Subcutaneous adipose tissue (tissue), 4 donors: ENCODE data around the gene AGAP1. TPM values are rescaled to one million over a fixed set of nuclear protein-coding genes. Genes with fewer than 3 reads are reported as not detected.

ENCODE experiments used
- CTCF ChIP-seq: fragments of 450-650 bp; IDR thresholded peaks from one replicate; pipeline ENCODE4 v1.5.1; 2016; ENCODE audit warnings: low read depth, mild to moderate bottlenecking, control low read depth, antibody characterized with exemption, moderate library complexity
- total RNA-seq, 4 donors: library from RNA; depleted of rRNA; stranded (reverse); fragments of >200 nt; gene quantifications; one replicate each; pipeline ENCODE4 v1.1.0, GENCODE V29; 2016

The AGAP1 gene
- total RNA-seq, 4 donors from 2014 or later = 13.6 to 26.3 (median 23.6) TPM

DNA sequence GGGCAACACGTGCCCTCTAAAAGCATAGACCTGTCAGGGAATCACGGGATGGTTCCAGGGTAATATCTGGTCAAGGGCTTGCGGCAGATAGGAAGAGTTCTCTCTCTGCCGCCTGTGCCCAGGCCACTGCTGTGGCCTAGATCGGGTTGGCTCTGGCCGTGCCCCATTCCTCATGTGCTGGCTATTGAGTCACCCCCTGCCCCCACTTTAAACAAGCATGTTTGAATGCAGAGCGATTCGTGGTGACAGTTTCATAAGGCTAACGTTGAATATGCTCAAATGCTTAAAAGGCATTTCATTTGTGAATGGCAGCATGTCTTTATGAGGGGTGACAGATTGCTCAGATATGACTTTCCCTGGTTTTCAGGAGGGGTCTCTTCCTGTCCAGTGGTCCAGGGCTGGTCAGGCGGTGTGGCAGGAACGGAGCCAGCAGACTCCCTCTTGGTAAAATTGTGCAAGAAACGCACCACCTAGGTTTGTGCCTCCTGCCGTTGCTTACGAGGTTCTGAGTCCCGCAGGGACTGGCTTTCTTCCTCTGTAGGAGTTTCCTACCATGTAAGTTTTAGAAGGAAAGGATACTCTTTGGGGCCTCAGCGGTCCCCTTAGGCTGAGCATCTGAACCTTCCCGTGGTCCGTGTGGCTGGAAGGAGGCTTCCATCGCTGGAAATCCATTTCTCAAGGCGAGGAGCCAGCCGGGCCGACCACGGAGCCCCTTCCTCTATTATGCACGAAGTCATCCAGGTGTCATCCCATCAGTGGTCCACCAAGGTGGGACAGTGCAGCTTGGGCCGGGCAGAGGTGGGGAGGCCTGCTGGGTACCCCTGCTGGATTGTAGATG, 50.2 kb downstream of the AGAP1 start:
- no peak for TF ChIP-seq CTCF

- TF ChIP-seq CTCF = no peak
Measured at GRCh38 chr2:235544689-235544969, 50.8 kb downstream of the AGAP1 start.

DNA sequence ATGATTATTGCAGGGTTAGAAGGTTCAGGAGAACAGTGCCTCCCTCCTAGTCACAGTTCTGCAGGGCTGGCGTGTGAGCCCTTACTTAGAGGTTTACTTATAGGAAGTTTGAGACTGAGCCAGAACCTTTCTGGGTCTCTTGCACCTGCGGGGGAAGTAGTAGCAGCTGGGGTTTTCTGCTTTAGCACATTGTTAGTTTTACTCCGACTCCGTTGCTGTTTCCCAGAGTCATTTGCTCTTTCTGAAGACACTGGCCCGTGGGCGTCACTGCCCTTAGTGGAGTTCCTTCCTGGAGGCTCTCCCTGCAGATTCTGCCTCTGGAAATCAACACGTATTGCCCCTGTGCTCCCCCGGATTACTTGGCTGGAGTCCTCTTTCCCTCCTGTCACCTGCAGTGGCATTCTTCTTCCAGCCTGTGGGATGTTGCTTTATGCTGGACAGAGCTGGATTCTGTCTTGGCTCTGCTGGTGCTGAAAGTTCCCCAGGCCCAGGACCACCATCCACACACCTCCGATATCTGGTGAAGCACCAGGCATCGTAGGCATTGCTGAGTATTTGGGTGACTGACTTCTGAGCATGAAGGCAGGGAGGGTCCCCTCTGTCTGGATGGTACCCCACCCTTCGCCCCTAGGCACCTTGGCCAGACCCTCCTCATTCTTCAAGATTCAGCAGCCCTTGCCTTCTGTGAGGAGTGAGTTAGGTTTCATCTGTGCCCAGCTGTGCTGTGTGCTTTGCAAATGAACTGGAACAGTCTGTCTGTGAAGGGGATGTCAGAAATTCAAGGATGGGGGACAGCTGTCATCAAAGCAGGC, 51.7 kb downstream of the AGAP1 start:
- no peak for TF ChIP-seq CTCF

DNA sequence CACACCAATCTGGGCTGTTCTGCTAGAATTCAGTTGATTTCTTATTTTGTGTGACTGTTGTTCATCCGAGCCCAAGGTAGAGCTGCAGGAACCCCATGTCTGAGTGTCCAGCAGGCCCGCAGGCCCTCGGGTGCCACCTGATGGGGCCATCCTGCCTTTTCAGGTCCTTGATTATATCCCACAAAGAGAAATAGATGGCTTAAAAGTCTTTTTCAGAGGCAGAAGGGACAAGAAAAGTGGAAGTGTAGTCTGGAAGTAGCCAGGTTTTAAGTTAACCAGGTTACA, 52.2 kb downstream of the AGAP1 start:
- no peak for TF ChIP-seq CTCF

DNA sequence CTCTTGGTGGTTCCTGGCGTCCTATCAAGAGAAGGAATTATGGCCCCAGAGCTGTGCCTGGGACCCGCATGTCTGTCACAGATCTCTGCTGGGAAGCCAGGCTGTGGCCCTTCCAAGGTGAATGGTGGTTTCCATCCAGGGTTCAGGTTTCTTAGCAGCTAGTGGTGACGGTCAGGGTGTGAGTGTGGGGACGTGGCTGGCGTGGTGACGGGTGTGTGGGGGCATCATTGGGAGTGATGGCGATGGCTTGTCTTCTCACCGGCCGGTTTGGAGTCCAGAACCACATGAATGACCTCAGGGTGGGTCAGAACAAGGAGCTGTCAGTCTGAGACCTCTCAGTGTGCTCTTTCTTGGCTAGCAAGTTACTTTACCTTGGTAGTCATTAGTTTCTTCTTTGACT, 52.6 kb downstream of the AGAP1 start:
- no peak for TF ChIP-seq CTCF

- TF ChIP-seq CTCF = no peak
Measured at GRCh38 chr2:235549735-235550377, 56.0 kb downstream of the AGAP1 start.

DNA sequence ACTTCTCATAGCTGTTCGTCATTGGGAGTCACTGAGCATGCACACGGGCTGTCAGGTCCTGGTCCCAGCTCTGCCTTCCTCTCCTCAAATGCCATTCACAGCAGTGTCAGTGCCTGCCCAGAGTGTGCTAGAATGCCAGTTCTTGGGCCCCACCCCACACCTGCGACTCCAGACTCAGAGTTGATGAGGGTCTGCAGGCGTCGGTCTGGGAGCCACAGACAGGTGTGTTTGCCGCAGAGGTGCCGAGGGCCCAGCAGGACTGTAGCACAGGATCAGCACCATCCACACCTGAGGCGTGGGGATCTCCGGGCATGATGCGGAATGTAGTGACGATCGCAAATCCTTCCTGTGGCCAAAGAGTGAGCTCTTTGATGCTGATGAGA, 56.5 kb downstream of the AGAP1 start:
- TF ChIP-seq CTCF = no peak
